Non-pigmented ciliary epithelial cell (primary cell): Measurements from ENCODE around the gene DLG4.

Experiments used
- DNase-seq: peaks from one replicate; pipeline ENCODE4 v3.0.0-alpha.2; 2010; ENCODE audit warnings: low read depth

The DLG4 gene

DNA sequence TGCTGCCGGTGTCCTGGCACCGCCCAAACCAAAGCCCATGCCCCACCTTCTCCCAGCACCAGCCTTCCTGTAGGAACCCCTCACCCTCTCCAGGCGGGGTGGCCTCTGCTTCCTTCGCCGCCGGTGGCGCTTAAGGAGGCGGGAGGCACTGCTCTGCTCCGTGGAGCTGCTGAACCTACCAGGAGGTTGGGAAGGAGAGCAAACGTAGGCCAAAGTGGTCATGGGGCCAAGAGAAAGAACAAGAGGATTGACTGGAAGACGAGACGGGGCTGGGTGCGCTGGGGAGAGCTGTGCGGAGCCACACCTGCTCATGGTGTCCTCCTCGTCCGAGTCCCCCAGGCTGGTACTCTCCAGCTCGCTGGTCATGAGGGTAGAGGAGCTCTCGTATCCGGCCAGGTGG lies 9.9 kb upstream of the DLG4 start:
- DNase-seq, result no peak

DNA sequence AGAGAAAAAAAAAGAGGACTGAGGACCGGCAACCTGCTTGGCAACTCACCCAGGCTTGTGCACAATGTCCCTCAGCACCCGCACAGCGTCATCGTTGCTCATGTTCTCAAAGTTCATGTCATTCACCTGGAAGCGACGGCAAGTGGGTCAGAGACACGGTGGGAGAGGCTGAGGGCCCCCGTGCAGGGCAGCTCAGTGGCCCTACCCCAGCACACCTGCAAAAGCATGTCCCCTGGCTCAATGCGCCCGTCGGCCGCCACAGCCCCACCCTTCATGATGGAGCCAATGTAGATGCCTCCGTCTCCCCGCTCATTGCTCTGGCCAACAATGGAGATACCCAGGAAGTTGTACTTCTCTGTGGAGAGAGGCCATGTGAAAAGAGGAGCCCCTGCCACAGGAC lies 9.3 kb upstream of the DLG4 start:
- DNase-seq, result no peak

DNA sequence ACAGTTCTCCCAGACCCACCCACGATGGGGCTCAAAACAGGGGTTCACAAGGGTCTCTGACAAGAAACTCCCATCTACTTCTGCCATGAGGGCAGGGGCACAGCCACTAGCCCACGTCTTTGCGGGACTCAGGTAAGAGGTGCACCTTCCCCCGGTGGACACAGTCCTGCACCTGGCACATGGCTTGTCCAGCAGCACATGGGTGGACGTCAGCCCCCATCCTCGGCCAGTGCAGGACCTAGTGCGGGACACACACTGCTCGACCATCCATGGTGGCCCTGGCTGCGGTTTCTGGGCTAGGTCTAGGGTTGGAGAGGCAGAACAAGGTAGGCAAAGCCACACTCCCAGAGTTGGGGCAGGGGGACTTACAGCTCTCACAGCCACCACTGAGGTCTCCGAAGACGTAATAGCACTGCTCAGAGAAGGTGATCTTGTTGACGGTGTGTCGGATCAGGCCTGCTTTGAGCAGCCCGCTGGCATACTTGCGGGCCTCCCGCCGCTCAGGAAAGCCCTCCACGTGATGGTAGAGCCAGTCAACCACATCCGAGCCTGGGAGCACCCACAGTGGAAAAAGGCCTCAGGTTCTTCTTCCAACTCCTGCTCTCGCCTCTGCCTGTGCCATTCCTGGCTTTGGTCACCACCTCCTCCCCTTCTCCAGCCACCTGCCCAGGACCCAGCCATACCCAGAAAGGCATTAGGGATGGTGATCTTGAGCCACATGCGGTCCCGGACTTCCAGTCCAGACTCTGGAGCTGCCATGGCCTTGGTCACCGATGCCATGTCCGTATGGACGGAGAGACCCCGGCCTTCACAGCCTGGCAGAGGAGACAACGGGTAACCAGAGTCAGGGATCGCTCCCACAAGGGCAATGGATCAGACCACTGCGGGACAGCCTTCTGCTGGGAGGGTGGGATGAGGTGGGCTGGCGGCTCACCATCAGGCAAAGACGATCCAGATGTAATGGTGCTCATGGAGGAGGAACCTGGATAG lies 7.4 kb upstream of the DLG4 start:
- DNase-seq, result no peak

DNA sequence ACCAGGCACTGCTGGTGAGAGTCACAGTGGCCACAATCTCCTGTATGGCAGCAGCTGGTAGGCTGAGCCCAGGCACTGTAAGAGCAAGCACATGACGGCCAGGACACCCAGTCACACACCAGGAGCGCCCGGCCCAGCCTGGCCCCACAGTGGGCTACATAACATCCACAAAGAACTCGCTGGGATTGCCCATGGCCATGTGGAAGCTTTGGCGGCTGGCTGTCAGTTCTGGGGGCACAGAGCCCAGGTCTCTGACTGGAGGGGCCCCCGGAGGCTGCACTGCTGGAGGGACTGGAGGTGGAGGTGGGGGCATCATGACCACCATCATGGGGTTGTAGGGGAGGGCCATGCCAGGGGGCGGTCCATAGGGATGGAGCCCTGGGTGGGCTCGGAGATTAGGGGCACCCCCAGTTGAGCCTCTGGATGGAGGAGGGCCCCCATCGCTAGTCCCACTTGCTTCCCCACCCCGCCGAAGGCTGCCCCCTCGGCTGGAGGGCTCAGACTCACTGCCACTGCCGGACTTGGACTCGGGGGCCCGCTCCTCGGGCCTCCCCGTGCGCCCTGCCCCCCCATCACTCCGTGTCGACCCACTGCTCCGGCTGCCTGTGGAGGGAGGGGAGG lies 6.2 kb upstream of the DLG4 start:
- no peak for DNase-seq

- no peak for DNase-seq
Observed at GRCh38 chr17:7224661-7225111, 5.0 kb upstream of the DLG4 start.

DNA sequence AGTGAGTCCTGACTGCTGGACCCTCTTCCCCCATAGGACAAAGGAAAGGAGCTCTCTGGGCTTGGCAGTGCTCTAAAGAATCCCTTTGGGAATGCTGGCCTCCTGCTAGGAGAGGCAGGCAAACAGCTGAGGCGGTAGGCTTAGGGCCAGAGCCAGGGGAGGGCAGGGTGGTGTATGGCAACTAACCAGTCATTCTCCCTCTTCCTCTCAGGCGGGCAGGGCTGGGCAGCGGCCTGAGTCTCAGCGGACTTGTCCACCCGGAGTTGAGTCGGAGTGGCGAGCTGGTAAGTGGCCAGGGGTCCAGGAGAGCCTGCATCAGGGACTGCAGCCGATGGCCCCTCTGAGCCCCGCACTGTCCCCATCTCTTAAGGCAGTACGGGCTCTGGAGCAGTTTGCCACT lies 4.5 kb upstream of the DLG4 start:
- DNase-seq, result no peak

DNA sequence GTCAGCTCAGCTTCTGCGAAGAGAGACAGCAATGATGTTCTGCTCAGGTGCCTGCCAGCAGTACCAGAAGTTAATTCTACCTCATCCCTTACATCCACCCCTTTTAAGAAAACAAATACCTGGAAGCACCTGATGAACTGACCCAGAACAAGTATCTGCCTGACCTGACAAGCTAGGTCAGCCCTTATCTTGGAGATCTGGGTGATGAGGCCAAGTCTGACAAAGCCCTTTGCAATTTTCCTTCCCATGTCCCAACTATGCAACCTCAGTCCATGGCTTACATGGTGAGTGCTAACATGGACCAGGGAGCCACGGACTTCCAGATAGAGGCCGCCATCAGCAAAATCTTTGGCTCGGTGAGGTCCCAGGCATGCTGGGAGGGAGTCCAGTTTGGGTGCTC lies 3.7 kb upstream of the DLG4 start:
- DNase-seq, result no peak

DNA sequence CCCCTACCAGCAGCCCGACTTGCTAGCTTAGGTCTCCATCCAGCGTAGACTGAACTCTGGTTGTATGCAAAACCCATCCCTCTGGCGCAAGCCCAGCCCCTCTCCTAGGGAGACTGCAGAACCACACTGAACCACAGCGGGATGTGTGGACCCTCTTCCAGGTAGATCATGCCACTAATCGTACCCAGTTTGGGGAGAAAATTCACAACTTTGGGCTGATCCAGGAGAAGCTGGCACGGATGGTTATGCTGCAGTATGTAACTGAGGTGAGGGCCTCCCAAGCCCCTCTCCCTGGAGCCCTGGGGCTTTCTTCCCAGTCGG lies 3.3 kb upstream of the DLG4 start:
- no peak for DNase-seq

- no peak for DNase-seq
Observed at GRCh38 chr17:7222093-7222971, 2.7 kb upstream of the DLG4 start.

GRCh38 chr17:7221278-7222092 lies 1.8 kb upstream of the DLG4 start:
- DNase-seq, result no peak

GRCh38 chr17:7220593-7221277 lies 1.1 kb upstream of the DLG4 start:
- DNase-seq, result no peak

DNA sequence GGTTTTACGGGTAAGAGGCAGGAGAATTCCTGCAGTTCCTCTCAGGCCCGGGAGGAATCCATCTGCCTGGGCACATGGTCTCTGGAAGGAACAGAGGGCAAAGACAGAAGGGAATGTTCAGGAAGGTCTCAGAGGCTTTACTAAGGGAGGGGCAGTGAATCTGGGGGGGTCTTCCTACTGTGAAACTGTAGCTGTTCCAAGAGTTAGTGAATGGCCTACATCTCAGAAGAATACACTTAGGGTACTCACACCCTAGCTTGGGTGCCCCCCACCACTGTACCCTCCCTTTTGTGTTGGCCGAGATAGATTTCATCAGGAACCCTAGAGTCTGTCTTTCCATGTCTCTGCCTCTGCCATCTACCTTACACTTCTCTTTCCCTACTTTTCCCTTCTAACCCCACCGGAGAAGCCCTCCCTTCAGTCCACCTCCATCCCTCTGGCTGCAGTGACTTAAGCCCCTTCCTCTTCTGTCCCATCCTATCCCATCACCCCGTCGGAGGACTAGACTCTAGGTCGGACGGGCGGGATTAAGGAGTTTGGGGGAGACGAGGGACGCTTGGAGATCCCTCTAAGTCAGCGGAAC lies 316 bp downstream of the DLG4 start:
- no peak for DNase-seq

DNA sequence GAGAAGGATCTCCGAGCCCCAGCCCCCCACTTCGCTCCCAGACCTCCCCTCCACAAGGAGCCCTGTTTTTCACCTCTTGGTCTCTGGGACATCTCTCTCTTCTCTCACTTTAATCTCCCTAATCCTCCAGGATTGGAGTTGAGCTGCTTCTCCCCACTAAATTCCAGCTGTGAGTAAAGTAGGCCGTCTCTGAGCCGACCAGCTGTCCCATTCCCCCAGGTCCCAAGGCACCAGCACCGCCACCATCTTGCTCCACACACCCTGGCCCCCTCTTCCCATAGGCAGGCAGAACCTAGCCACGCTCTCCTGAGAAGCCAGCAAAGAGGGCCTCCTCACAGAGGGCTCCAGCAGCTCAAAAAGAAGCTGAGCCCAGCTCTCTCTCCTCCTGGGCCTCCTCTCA lies 878 bp downstream of the DLG4 start:
- DNase-seq, result no peak

DNA sequence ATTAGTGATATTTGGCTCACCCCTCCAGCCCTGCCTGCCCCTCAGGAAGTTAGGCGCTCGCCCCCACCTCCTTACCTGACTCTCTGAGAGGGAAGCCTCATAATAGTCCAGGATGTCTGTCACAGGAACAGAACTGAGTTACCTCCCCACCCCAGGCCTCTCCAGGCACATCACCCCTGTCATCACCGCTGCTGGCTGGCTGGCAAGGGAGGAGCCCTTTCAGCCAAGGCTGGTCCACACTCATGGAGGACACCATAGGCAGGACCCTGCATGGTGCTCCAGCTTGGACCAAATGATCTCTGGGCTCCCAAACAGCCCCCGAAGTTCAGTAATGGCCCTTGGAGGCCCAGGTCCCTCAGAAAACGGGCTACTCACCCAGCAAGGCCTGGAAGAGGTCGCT lies 1.5 kb downstream of the DLG4 start:
- DNase-seq, result no peak

DNA sequence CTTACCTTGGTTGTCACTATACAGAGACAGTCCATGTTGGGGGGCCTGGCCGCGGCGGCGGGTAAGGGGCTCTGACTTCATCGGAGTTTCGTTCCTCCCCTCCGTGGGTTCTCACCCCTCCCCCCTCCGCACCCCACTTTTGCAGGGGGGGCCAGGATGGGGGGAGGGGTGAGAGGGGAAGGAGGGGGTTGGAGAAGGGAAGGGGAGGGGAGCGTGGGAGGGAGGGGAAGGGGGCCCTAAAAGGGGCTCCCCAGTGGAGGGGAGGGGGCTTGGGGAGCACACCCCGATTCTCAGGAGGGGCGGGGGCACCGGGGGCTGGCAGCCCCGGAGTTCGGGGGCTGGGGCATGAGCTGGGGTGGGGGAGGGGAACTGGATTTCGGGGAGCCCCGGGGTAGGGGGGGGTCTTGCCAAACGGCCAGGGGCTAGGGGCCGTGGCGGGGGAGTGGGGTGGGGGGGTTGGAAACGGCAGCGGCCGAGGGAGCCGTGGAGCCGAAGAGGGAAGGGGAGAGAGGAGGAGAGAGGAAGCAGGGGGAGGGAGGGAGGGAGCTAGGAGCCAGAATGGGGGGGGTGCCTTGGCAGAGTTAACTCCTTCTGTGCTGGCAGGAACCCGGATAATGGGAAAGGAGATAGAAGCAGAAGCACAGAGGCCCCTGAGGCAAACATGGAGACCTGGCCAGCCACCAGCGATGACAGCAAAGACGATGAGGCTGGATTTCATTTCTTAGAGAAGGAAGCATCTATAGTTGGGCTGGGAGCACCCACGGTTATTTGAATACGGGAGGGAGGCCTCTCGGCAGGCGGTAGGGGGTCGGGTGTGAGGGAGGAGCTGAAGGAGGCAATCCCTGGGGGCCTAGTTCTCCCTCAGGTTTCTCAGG lies 2.3 kb downstream of the DLG4 start:
- DNase-seq, result no peak

- no peak for DNase-seq
Observed at GRCh38 chr17:7216242-7217112, 3.2 kb downstream of the DLG4 start.

- DNase-seq, result no peak
Observed at GRCh38 chr17:7215652-7216180, 3.9 kb downstream of the DLG4 start.

DNA sequence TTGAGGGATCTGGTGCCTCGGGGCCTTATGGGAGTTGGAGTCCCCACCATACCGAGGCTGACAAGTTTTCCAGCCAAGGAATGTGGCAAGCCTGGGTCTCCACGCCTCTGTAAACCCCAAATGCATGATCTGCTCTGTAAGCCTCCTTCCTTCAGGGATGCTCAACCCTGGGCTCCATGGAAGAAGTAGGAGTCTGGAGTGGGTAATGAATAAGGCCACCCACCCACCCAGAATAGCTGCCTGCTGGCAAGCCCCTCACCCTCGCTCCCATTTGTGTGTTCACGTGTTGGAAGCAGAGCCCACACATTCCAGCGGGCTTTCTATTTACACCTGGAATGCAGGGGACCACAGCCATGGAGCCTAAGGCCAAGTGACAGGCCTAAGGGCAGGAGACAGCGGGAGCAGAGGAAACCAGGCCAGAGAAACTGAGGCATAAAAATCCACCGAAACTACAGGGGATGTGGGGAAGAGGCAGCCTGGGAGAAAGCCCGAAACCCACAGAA lies 4.4 kb downstream of the DLG4 start:
- no peak for DNase-seq
